ENCODE measurements around the gene RGL1.

The RGL1 gene

DNA sequence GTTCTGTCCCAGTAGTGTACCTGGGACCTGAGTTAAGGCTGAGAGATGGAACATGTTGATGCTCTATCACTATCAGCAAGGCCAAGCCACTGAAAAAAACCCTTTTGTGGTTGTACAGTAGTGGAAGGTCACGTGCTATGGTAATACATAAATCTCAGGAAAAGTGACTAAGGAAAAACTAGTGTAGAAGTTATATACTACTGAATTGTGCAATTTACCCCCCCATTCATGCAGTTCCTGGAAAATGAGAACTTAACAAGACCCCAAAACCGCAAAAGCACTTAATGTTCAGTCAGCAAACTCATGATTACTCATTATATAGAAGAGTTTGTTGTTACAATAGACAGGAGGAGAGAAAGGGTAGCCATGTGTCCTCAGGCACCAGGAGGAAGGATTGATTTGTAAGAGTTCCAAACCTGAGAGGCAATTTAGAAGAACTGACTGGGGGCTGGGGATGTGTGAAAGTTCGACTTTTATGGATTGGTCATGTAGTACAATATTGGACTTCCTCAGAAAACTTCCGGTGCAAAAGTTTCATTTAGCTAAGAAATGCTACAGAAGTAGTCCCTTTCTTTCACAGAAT, 91.6 kb downstream of the RGL1 start:
- no peak for DNase-seq (ENCODE audit: low read depth, low spot score)

DNA sequence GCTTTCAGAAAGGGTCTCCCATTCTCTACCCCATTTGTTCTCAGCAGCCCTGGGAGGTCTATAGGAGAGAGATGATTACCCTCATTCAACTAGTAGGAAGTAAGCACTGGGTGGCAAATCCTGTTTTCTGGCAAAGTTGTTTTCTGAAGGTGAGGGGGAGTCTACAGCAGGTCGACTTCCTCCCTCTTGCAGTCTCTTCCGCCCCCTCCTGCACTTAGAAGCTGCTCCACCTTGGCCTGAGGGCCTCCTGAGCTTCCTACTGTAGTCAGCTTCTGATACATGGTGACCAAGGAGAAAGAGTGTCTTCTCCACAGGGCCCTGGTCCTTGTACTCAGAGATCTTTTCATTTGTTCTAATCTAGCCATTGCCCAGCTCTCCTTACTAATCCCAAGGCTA, 93.1 kb downstream of the RGL1 start:
- TF ChIP-seq YY1 (IDR thresholded peaks at IDR 0.05; ENCODE audit: insufficient read depth, insufficient read length) = no peak
- no peak for TF ChIP-seq ZNF274 (IDR thresholded peaks at IDR 0.05; ENCODE audit: low read depth, low read length)
- TF ChIP-seq SUZ12 (IDR thresholded peaks at IDR 0.05; ENCODE audit: extremely low read depth, insufficient read depth, insufficient read length) = no peak
- H3K9ac ChIP-seq (ENCODE audit: insufficient read length, low read depth) = no peak overlapping the region
- H3K36me3 ChIP-seq (ENCODE audit: insufficient read depth, insufficient read length, low read length) = peaks cover 54% of the 10 kb centered on the region
- no peak for DNase-seq (ENCODE audit: low read depth, low spot score)
- H3K27me3 ChIP-seq (ENCODE audit: insufficient read depth, insufficient read length) = no peaks in the 10 kb centered on the region
- no peaks in the 10 kb centered on the region for H3K4me1 ChIP-seq (ENCODE audit: insufficient read depth, insufficient read length)
- H3K4me3 ChIP-seq (ENCODE audit: insufficient read length, low read depth) = no peak overlapping the region
- H3K9me3 ChIP-seq (ENCODE audit: insufficient read depth, low read length) = no peaks in the 10 kb centered on the region

More for the DNA sequence above, 91.6 kb downstream of the RGL1 start:
- no peak overlapping the region for H3K9ac ChIP-seq (ENCODE audit: insufficient read length, low read depth)
- H3K27me3 ChIP-seq (ENCODE audit: insufficient read depth, insufficient read length) = no peaks in the 10 kb centered on the region
- peaks cover 59% of the 10 kb centered on the region for H3K36me3 ChIP-seq (ENCODE audit: insufficient read depth, insufficient read length, low read length)
- TF ChIP-seq YY1 (IDR thresholded peaks at IDR 0.05; ENCODE audit: insufficient read depth, insufficient read length) (no peak), ZNF274 (IDR thresholded peaks at IDR 0.05; ENCODE audit: low read depth, low read length) (no peak)
- H3K4me1 ChIP-seq (ENCODE audit: insufficient read depth, insufficient read length) = no peaks in the 10 kb centered on the region
- no peaks in the 10 kb centered on the region for H3K9me3 ChIP-seq (ENCODE audit: insufficient read depth, low read length)
- no peak overlapping the region for H3K4me3 ChIP-seq (ENCODE audit: insufficient read length, low read depth)

DNA sequence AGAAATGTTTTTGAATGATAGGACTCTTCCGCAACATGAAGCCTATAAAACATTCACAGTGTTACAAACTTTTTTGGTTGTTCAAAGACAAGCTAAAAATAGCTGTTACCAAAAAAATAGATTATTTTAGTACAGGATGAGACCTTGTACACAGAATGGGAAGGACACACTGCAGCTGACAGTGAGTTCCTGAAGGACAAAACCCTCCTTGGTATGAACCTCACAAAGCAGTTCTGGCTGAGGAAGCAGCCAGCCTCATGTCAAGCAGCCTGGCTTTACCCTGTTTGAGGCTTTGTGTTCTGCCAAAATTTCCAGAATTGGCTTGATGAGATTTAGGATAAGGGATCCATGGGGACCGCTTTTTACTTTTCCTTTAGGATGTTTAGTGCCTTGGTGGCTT, 93.7 kb downstream of the RGL1 start:
- DNase-seq (ENCODE audit: low read depth, low spot score) = no peak
- Histone ChIP-seq H3K4me3 (ENCODE audit: insufficient read length, low read depth) (no peak overlapping the region), H3K4me1 (ENCODE audit: insufficient read depth, insufficient read length) (no peaks in the 10 kb centered on the region), H3K9me3 (ENCODE audit: insufficient read depth, low read length) (no peaks in the 10 kb centered on the region), H3K27me3 (ENCODE audit: insufficient read depth, insufficient read length) (no peaks in the 10 kb centered on the region), H3K36me3 (ENCODE audit: insufficient read depth, insufficient read length, low read length) (peaks cover 52% of the 10 kb centered on the region), H3K9ac (ENCODE audit: insufficient read length, low read depth) (no peak overlapping the region)
- TF ChIP-seq YY1 (IDR thresholded peaks at IDR 0.05; ENCODE audit: insufficient read depth, insufficient read length) = no peak
- no peak for TF ChIP-seq ZNF274 (IDR thresholded peaks at IDR 0.05; ENCODE audit: low read depth, low read length)
- TF ChIP-seq SUZ12 (IDR thresholded peaks at IDR 0.05; ENCODE audit: extremely low read depth, insufficient read depth, insufficient read length) = no peak

DNA sequence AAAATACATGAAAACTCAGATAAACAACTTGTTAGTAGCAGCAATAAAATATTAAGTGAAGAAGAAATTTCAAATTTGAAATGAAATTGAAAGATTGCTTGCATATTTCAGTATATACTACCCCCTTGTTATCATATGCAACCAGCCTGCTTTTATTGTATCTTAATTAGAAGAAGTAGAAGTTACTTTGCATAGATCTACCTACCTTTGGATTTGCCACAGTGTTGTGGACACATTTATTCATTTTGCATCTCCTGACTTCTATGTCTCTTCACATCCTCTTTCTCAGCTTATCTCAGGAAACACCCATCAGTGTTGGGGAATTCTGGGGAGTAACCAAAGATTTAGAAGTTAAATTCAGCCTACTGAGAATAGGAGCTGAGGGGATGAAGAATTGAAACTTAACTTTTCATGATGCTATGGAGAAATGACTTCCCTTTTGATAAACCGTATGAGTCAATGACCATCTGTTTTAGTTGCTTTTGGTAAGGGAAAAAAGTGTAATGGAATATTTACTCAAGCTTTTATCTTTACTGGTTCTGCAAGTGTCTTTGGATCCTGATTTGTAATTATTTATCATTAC, 96.9 kb downstream of the RGL1 start:
- TF ChIP-seq SUZ12 (IDR thresholded peaks at IDR 0.05; ENCODE audit: extremely low read depth, insufficient read depth, insufficient read length) = no peak
- TF ChIP-seq YY1 (IDR thresholded peaks at IDR 0.05; ENCODE audit: insufficient read depth, insufficient read length) = no peak
- no peak for TF ChIP-seq ZNF274 (IDR thresholded peaks at IDR 0.05; ENCODE audit: low read depth, low read length)
- no peak overlapping the region for H3K9ac ChIP-seq (ENCODE audit: insufficient read length, low read depth)
- no peak overlapping the region for H3K4me3 ChIP-seq (ENCODE audit: insufficient read length, low read depth)
- H3K27me3 ChIP-seq (ENCODE audit: insufficient read depth, insufficient read length) = no peaks in the 10 kb centered on the region
- no peak for DNase-seq (ENCODE audit: low read depth, low spot score)
- H3K36me3 ChIP-seq (ENCODE audit: insufficient read depth, insufficient read length, low read length) = peaks cover 49% of the 10 kb centered on the region
- H3K4me1 ChIP-seq (ENCODE audit: insufficient read depth, insufficient read length) = no peaks in the 10 kb centered on the region
- no peaks in the 10 kb centered on the region for H3K9me3 ChIP-seq (ENCODE audit: insufficient read depth, low read length)

DNA sequence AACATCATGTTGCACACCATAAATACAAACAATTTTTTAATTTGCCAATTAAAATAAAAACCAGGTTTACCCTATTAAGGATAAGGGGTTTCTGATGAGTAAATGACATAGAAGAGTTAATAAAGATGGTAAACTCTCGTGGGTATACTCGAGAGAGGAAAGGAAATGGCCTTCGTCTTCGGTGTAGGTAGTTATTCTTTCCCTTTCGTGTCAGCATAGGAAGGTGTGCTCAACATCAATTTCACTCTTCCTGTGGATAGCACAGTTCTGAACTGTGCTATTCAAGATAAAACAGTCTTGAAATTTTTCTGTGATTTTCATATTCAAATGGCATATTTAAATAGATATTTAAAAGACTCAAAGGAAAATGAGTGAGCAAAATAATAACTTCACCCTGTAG, 98.2 kb downstream of the RGL1 start:
- peaks cover 53% of the 10 kb centered on the region for H3K36me3 ChIP-seq (ENCODE audit: insufficient read depth, insufficient read length, low read length)
- H3K27me3 ChIP-seq (ENCODE audit: insufficient read depth, insufficient read length) = no peaks in the 10 kb centered on the region
- no peaks in the 10 kb centered on the region for H3K9me3 ChIP-seq (ENCODE audit: insufficient read depth, low read length)
- TF ChIP-seq SUZ12 (IDR thresholded peaks at IDR 0.05; ENCODE audit: extremely low read depth, insufficient read depth, insufficient read length) (no peak), YY1 (IDR thresholded peaks at IDR 0.05; ENCODE audit: insufficient read depth, insufficient read length) (no peak), ZNF274 (IDR thresholded peaks at IDR 0.05; ENCODE audit: low read depth, low read length) (no peak)
- no peaks in the 10 kb centered on the region for H3K4me1 ChIP-seq (ENCODE audit: insufficient read depth, insufficient read length)
- no peak overlapping the region for H3K4me3 ChIP-seq (ENCODE audit: insufficient read length, low read depth)
- no peak overlapping the region for H3K9ac ChIP-seq (ENCODE audit: insufficient read length, low read depth)
- DNase-seq (ENCODE audit: low read depth, low spot score) = no peak

DNA sequence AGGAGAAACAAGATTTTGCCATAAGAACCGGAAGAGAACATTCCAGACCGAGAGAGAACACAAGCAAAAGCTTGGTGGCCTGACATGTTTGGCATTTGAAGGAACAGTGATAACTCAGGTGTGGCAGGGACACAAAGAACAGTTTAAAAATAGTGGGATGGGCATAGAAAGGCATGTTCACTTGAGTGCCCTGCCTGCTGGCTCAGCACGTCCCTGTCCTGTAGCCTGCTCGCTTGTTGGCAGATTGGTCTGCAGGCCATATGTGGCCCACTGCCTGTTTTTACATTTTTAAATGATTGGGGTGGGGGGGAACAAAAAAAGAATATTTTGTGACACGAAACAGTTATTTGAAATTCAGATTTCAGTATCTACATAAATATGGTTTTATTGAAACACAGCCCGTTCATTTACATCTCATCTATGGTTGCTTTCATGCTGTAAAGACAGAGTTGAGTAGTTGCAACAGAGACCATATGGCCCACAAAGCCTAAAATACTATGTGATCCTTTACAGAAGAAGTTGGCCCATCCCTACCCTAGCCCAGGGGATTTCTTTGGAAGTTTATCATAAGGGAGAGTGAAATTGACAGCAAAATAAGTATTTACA, 100.7 kb downstream of the RGL1 start:
- TF ChIP-seq YY1 (IDR thresholded peaks at IDR 0.05; ENCODE audit: insufficient read depth, insufficient read length) (no peak), SUZ12 (IDR thresholded peaks at IDR 0.05; ENCODE audit: extremely low read depth, insufficient read depth, insufficient read length) (no peak), ZNF274 (IDR thresholded peaks at IDR 0.05; ENCODE audit: low read depth, low read length) (no peak)
- no peak for DNase-seq (ENCODE audit: low read depth, low spot score)

DNA sequence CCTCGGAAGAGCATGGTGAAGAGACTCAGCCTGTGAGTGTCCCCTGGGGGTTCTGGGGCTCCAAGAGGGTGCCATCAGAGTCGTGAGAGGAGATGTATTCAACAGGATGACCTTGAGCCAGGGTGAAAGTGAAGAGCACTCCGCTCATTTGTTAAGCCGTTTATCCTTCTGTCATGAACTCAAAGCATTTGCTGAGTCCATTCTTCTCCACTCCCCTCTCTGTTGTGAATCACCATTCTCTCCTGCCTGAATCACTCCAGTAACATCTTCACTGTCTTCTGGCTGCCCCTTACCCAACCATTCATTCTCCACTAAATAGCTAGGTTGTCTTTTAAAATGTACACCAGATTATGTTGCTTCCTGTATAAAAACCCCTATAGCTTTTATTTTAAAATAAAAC, 102.2 kb downstream of the RGL1 start:
- H3K36me3 ChIP-seq (ENCODE audit: insufficient read depth, insufficient read length, low read length) = peaks cover 62% of the 10 kb centered on the region
- DNase-seq (ENCODE audit: low read depth, low spot score) = no peak
- no peak for TF ChIP-seq YY1 (IDR thresholded peaks at IDR 0.05; ENCODE audit: insufficient read depth, insufficient read length)
- TF ChIP-seq ZNF274 (IDR thresholded peaks at IDR 0.05; ENCODE audit: low read depth, low read length) = no peak
- TF ChIP-seq SUZ12 (IDR thresholded peaks at IDR 0.05; ENCODE audit: extremely low read depth, insufficient read depth, insufficient read length) = no peak
- no peaks in the 10 kb centered on the region for H3K27me3 ChIP-seq (ENCODE audit: insufficient read depth, insufficient read length)
- no peaks in the 10 kb centered on the region for H3K9me3 ChIP-seq (ENCODE audit: insufficient read depth, low read length)
- no peak overlapping the region for H3K4me3 ChIP-seq (ENCODE audit: insufficient read length, low read depth)
- no peak overlapping the region for H3K9ac ChIP-seq (ENCODE audit: insufficient read length, low read depth)
- H3K4me1 ChIP-seq (ENCODE audit: insufficient read depth, insufficient read length) = no peaks in the 10 kb centered on the region

More for the DNA sequence above, 100.7 kb downstream of the RGL1 start:
- Histone ChIP-seq H3K4me1 (ENCODE audit: insufficient read depth, insufficient read length) (no peaks in the 10 kb centered on the region), H3K9ac (ENCODE audit: insufficient read length, low read depth) (no peak overlapping the region), H3K36me3 (ENCODE audit: insufficient read depth, insufficient read length, low read length) (peaks cover 49% of the 10 kb centered on the region), H3K9me3 (ENCODE audit: insufficient read depth, low read length) (no peaks in the 10 kb centered on the region), H3K4me3 (ENCODE audit: insufficient read length, low read depth) (no peak overlapping the region), H3K27me3 (ENCODE audit: insufficient read depth, insufficient read length) (no peaks in the 10 kb centered on the region)
